GM18873 (cell line): Measurements from ENCODE around the gene SERINC2.

ENCODE experiments used
- ATAC-seq: cut with Tn5 transposase; IDR thresholded peaks from one replicate; pipeline ENCODE4 v1.9.1; 2021; ENCODE audit warnings: mild to moderate bottlenecking, moderate library complexity, moderate number of reproducible peaks; ENCODE audit not compliant: unreplicated experiment, low FRiP score

SERINC2 gene

DNA sequence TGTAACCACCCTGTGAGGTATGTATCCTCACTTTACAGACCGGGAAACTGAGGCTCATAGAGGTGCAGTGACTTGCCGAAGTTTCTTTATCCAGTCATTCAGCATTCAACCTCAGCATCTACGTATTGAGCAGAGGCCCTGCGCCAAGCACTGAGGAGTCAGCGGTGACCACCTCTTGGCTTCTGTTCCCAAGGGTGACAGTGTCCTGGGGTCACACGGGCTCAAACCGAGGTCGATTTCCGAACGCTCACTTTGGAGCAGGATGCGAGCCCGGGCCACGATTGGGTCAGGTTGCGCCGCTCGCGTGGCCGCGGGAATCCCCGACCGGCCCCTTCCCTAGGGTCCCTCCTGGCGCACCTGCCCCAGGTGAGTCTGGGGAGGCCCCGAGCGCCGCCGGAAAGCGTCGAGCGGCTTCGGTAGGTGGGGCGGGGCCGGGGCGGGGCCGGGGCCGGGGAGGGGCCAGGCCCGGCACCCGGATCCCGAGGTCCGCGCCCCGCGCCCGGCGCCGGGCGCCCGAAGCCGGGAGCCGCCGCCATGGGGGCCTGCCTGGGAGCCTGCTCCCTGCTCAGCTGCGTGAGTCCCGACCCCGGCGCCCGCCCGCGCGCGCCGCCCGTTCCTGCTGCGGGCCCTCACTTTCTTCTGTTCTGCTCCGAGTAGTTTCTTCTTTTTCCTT lies at the start of gene SERINC2:
Gene SERINC2 (plus strand): TSS at position 482 of the 673 bp plus-strand sequence. CDS start 53 bp downstream, at position 535.
- no peak for ATAC-seq

DNA sequence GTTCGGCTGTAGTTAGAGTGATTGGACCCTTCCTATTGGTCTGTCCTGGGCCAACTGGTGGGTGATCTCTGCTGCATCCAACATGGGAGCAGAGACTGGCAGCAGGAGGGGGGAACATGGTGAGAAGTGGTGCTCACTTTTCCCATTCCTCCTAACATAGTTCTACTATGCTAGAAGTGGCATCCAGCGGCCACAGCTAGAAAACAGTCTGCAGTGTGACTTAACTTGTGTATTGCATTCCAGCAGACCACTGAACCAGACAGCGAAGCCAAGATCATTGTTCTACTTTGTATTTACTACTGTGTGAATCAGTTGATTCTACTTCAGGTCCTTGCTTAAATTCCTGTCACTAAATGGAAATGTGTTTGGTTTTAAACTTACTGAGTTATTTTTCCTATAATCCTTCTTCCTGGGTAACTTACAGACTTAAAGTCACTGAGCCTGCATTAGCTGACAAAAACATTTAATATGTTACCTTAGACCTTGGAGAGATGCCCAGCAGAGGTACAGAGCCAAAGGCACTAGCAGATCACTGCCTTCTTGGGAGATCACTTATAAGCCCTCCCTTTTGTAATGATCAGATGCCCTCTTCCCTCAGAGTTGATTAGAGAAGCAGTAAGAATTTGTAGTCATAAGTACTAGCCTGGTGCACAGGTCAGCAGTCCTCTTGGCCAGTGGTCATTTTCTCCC lies 48.3 kb upstream of the SERINC2 start:
- no peak for ATAC-seq

GRCh38 chr1:31366796-31367195 lies 46.2 kb upstream of the SERINC2 start:
- no peak for ATAC-seq

DNA sequence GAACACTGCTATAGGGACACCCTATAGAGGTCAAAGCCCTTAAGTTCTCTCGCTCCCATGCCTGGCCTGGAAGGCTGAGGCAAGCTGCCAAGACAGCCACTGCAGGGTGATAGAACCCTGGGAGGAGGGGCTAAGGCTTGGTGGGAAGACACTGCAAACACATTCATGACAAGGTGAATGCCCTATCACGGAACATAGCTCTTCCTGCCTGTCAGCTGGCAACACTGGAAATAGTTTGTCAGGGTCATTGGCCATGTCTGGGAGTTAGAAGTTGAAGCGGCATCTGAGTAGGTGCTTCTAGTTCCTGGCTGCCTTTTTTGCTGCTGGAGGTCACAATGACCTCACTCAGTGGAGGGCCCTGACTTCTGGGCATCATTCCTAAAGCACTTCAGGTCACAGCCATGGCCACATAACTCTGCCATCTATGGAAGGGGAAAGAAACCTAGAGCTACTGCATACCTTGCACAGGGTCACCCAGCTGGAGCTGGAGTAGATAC lies 44.4 kb upstream of the SERINC2 start:
- no peak for ATAC-seq

DNA sequence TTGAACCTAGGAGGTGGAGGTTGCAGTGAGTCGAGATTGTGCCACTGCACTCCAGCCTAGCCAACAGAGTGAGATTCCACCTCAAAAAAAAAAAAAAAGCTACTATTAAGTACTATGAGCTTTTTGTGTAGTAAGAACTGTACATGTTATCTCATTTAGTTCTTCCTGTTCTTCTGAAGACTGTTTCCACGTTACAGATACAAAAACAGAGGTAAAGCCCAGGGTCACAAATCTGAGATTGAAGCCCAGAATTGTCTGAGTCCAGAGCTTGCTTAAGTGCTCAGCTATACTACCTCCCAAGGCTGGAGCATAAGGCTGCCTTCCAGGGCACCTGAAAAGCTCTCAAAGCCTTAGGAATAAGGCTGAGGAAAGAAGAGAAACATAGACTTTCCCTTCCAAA lies 43.0 kb upstream of the SERINC2 start:
- ATAC-seq: no peak

DNA sequence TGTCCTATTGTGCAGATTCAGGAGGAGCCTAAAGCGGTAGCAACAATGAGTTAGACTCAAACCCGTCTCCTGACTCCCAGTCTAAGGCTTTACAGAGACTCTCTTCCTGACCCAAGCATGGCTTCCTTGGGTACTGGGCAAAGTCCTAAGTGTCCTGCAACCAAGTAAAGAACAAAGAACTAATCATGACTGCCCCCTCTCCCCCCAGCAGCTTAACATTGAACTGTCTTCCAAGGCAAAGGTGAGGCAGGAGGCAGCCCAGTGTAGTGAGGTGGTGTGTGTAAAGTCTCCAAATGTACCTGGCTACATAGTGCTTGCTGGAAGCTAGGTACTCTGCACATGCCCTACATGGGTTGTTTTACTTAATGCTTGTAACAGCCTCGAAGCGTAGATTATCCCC lies 42.4 kb upstream of the SERINC2 start:
- no peak for ATAC-seq

- ATAC-seq: no peak
Observed at GRCh38 chr1:31371121-31371959, 41.7 kb upstream of the SERINC2 start.

DNA sequence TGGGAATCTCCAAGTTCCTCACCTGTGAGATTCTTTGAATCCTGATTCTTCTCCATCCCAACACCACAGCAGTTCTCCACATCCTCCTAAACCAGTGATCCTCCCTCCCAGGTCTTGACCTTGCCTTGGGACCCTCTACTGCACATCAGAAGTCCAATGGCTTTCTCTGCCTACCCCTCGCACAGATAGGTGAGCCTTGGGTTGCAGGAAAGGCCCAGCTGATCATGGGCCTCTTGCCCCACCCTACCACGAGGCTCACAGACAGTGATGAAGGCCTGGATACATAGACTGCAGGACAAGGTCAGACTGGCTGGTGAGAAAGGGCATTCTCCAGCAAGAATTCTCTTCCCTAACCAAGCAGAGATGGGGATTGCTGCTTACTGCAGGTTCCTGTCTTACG lies 41.0 kb upstream of the SERINC2 start:
- no peak for ATAC-seq

GRCh38 chr1:31372751-31373055 lies 40.3 kb upstream of the SERINC2 start:
- no peak for ATAC-seq

GRCh38 chr1:31373056-31373896 lies 39.7 kb upstream of the SERINC2 start, which contains the start of gene FABP3:
Gene FABP3, minus strand, starts transcription at chr1:31373076. Its CDS starts 62 bp downstream, at chr1:31373014.
- no peak for ATAC-seq

DNA sequence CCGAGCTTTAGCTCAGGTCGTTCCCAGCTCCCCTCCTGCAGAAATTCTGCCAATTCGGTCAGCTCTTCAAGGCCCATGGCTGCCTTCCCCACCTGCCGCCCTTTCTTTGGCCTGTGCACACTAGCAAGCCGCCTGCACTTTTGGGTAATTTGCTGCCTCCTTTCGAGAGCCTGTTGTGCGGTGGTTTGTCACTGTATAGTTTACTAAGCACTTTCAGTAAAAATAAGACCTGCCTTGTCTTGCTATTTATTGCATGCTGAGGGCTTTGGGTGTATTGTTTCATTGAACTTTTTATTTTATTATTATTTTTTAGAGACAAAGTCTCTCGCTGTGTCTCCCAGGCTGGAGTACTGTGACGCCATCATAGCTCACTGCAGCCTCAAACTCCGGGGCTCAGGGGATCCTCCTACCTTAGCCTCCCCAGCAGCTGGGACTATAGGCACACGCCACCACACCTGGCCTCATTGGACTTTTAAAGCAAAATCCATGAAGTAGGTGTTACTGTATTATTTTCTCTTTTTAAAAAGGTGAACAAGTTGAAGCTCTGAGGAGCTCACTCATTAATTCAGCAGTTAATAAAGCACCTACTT lies 39.0 kb upstream of the SERINC2 start:
- no peak for ATAC-seq

- no peak for ATAC-seq
Observed at GRCh38 chr1:31374511-31375196, 38.4 kb upstream of the SERINC2 start.

DNA sequence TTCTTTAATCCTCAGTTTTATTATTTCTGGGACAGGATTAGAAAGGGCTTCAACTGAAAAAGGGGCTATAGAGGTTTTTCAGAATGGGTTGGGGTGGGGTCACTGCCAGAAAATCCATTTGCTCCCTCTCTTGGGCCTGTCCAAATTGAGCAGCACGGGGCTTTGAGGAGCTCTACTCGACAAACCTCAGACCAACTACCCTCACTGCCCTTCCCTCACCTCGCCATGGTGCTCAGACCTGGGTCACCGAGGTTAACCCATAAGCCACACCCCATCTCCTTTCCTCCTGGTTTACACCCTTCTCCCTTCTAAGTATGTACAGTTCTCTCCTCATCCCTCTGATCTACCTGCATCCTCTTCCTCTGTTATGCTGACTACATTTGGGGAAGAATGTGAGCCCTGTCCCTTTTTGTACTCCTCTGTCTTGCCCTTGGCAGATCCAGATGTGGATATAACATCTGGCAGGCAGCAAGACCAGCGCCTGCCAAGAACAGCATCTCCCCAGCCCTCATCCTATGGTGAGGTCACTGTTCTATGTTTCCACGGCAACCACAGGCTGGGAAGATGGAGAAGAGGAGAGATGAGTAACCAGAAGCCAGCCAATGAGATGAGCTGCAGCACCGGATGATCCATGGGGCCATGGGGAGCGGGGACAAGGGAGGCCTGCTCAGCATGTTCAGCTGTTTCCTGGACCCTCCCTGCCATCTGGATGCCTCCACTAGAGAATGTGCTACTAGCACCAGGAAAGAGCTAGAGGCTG lies 36.5 kb upstream of the SERINC2 start:
- ATAC-seq: no peak

DNA sequence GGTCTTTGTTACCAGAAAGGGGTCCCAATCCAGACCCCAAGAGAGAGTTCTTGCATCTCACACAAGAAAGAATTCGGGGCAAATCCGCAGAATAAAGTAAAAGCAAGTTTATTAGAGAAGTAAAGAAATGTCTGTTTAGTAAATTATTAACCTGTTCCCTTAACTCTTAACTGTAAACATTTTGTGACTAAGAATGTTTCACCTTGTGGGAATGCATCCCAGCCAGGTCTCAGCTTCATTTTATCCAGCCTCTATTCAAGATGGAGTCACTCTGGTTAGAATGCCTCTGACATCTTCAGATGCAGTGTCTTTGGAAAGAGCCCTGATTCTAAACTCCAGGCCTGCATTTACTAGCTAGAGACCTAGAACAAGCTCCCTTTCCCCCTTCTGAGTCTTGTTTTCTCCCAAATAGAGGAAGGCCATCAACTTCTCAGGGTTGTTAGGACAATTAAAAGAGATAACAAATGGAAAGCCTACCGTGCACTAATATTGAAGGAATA lies 35.6 kb upstream of the SERINC2 start:
- ATAC-seq: no peak

GRCh38 chr1:31378001-31378400 lies 35.0 kb upstream of the SERINC2 start:
- ATAC-seq: no peak

DNA sequence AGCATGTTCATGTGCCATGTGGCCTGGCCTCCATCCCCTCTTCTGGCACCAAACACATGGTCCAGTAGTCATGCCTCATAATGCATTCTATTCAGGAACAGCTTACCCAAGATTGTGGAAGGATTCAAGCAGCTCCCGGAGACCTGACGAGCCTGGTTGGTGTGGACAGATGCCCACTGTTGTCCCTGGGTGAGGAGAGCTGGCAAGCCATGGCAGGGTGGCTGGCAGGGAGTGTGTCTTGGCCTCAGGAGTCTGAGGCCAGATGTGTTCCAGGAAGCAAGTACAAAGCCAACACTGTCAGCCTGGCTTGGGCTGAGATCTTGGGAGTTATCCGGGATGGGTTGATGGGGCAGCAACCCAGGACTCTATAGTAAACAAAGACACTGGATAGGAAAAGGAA lies 32.8 kb upstream of the SERINC2 start:
- ATAC-seq: no peak

DNA sequence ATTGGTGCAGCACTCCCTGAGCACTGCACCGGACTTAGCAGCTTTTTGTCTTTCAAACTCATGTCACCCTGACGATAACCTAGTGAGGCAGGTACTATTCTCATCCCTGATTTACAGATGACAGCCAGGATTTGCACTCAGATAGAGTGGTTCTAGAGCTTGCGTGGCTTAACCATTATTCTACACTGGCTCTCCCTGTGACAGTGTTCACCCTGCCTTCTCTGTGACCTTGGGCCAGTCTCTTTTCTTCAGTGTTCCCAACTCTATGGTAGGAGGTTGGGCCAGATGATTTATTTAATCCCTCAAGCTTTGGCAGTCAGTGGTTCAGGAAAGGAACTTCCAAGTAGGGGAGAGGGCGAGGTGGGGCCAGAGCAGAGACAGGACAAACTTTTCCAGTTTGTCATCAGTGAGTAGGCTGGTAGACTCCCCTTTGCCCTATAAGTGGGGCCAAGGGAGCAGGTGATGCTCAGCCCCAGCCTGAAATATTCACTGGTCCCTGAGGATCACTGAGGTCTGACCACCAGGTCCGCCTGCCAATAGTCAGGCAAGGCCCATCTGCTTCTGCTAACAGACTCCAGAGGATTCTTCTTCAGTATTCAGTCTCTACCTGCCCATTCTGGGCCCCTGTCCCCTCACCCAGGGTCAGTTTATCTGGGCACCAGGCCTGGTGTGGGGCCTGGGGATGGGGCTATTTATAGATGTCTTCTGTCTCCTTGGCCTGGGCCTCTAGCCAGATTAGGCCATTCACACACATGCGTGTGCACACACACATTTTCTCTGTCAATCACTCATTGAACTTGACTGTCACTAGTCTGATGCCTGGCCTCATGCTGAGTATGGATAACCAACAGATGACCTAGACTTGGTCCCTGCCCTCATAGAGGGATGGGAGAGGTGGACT lies 31.4 kb upstream of the SERINC2 start:
- no peak for ATAC-seq
